NCI-H1105 treated with DMSO at 0.1 percent for 48 hours (cell line): ENCODE results near the gene CYTH2.

ENCODE experiments used
- DNase-seq: peaks from one replicate; lab custom pipeline; 2025; lab: John Stamatoyannopoulos, UW

The CYTH2 gene

GRCh38 chr19:48452289-48453190 lies 16.6 kb upstream of the CYTH2 start:
- DNase-seq = no peak

DNA sequence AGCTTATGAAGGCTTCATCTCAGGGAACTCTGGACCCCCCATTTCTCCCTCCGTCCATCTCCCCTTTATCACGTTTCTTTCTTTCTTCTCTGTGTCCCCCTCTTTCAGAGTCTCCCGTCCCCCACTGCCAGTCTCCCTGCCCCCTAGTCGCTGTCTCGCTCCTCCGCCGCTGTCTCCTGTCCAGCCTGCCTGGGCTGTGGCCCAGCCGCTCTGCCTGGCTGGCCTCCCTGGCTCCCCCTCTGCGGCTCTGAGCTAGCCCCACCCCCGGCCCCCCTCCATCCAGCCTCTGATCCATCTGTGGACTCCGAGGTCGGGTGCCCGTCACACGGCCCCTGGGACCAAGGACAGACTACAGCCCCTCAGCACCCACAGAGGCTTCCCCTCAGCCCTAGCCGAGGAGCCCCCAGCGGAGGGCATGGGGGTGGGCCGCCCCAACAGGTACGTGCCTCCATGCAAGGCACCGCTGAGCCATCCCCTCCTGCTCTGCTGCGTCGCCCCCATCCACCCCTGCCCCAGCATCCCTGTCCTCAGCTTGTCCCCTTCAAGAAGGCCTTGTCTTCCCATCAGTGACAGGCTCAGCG lies 14.9 kb upstream of the CYTH2 start:
- no peak for DNase-seq

- no peak for DNase-seq
Observed at GRCh38 chr19:48455171-48455907, 13.8 kb upstream of the CYTH2 start, which contains the start of gene KCNJ14. Gene KCNJ14 (plus strand): TSS chr19:48455574. CDS start chr19:48461725, 6,151 bp downstream.

DNA sequence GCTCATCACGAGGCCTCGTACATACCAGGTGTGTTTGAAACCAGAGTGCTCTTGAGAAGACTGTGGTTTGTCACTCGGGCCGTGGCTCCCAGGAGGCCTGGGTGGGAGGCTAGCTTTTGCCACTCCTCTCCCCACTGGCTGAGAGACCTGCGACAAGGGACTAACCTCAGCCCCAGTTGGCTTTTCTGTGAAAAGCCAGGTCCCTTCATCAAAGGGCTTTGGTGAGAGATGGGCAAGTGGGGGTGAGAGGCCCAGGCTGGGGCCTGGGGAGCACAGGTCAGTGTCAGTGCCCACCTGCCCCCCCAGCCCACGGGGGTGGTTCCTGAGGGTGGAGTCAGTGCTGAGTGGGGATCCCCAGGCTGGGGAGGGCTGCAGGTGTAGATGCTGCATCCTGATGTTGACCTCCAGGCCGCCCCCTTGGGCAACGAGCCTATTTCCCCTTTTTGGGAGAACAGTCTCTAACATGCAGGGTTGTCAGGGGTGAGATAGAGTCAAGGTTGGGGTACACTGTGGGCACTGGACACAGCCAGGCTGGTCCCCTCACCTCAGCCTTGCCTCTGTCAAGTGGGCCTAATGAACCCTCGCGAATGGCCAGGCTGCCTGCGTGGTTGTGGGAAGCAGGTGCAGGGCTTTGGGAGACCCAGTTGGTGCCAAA lies 13.1 kb upstream of the CYTH2 start:
- no peak for DNase-seq

GRCh38 chr19:48456864-48457263 lies 12.3 kb upstream of the CYTH2 start:
- no peak for DNase-seq

DNA sequence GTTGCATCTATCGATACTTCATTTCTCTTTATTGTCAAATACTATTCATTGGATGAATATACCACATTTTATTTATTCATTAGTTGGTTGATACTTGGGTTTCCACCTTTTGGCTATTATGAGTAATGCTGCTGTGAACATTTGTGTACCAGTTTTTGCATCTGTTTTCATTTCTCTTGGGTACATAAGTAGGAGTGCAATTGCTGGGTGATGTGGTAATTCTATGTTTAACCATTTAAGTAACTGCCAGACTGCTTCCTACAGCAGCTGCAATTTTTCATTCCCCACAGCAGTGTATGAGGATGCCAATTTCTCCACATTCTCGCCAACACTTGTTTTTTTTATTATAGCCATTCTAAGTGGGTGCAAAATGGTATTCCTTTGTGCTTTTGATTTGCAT lies 11.2 kb upstream of the CYTH2 start:
- no peak for DNase-seq

GRCh38 chr19:48461651-48461981 lies 7.6 kb upstream of the CYTH2 start:
- no peak for DNase-seq

DNA sequence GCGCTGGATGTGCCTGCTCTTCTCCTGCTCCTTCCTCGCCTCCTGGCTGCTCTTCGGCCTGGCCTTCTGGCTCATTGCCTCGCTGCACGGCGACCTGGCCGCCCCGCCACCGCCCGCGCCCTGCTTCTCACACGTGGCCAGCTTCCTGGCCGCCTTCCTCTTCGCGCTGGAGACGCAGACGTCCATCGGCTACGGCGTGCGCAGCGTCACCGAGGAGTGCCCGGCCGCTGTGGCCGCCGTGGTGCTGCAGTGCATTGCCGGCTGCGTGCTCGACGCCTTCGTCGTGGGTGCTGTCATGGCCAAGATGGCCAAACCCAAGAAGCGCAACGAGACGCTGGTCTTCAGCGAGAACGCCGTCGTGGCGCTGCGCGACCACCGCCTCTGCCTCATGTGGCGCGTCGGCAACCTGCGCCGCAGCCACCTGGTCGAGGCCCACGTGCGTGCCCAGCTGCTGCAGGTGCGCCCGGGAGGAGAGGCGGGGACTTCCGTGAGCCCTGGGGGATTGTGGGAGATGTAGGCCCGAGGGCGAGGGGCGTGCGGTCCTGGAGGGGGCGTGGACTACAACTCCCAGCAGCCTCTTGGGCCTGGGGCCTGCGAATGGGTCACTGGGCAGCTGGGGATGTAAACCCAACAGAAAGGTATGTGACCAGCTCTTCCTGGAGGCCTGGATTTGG lies 7.0 kb upstream of the CYTH2 start:
- no peak for DNase-seq

GRCh38 chr19:48465215-48465614 lies 4.0 kb upstream of the CYTH2 start:
- no peak for DNase-seq

DNA sequence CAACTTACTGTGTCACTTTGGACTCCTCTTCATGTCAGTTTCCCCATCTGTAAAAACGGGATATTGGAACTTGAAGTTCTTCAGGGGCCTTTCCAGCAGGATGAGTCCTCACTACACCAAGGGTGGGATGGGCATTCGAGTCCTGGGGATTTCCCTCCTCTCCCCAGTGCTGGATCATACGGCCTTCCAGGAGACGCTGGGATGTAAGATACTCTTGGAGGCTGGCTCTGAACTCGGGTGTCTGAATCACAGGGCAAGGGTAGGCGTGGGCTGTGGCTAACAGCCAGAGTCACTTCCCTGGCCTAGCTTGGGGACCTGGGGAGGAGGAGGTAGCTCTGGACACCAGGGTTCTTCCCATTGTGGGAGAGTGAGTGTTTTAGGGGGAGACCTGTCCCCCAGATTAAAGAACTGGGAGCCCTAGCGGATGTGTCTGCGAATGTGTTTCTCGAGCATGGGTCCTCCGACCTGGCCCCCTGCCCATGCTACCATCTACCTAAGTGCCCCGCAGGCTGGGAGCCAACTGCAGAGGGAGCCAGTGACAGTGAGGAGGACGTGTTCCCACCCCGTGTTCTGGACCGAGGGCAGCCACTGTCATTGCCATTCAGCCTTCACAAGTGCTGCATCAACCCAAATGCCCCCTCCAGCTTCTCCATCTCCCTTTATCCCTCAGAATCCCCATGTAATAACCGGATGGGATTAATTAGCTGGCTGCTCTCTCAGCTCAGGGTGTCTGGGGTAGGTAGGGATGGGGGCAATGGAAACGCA lies 2.4 kb upstream of the CYTH2 start:
- DNase-seq = peak; percentile 37

DNA sequence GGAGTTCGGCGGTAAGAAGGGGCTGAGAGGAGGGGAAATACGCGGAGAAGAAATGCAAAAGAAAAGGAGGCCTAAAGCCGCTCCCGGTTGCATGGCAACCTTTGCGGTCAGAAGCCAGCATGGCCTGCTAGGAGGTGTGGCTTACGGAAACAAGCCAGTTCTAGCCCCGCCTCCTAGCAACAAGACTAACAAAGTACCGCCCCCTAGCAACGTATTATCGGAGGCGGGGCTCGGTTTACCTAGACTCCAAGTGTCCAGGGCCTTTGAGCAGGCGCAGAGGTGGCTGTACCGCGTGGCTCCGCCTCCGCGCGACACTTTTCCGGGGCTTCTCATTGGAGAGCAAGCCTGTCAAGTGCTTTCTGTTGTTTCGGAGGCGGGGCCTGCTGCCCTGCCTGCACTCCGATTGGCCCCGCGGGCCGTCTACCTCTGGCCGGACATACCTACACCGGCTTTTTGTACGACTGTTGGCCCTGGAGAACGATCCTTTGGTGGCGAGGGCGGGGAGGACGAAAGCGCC lies 339 bp upstream of the CYTH2 start:
- peak; percentile 100 for DNase-seq

DNA sequence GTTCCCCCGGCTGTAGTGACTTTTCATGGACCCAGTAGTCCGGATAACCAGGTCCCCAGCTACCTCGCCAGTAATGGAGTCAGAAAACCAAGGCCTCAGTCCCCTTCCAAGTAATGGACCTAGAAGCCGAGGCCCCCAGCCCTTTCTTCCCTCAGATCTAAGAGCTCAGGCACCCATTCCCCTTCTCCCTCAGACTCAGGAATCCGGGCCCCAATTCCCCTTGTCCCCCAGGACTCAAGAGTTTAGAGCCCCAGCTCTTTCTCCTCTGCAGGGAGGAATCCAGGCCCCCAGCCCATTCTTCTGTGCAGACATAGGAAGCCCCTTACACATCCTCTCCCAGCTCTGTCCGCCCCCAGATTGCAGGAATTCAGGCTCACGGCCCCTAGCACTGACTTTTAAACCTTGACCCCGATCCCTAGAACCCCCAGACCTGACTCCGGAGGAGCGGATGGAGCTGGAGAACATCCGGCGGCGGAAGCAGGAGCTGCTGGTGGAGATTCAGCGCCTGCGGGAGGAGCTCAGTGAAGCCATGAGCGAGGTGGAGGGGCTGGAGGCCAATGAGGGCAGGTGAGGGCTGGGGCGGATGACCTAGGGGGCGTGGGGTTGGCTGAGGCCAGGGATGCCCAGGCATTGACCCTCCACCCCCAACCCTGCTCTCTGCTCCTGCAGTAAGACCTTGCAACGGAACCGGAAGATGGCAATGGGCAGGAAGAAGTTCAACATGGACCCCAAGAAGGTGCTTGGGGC lies 938 bp downstream of the CYTH2 start:
- DNase-seq = no peak

- no peak for DNase-seq
Observed at GRCh38 chr19:48470856-48471255, 1.7 kb downstream of the CYTH2 start.

DNA sequence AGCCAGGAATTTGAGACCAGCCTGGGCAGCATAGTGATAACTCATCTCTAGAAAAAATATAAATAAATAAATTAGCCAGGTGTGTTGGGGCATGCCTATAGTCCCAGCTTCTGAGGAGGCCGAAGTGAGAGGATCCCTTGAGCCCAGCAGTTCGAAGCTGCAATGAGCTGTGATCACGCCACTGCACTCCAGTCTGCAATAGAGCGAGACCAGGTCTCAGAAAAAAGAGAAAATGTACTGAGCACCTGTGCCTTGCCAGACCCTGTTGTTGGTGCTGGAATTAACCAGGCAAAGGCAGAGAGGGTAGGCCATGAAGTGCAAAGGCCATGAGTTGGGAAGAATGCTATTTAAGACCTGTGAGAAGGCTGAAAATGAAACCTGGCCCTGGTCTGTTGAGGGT lies 2.7 kb downstream of the CYTH2 start:
- DNase-seq = no peak

GRCh38 chr19:48473161-48473966 lies 4.2 kb downstream of the CYTH2 start:
- no peak for DNase-seq

DNA sequence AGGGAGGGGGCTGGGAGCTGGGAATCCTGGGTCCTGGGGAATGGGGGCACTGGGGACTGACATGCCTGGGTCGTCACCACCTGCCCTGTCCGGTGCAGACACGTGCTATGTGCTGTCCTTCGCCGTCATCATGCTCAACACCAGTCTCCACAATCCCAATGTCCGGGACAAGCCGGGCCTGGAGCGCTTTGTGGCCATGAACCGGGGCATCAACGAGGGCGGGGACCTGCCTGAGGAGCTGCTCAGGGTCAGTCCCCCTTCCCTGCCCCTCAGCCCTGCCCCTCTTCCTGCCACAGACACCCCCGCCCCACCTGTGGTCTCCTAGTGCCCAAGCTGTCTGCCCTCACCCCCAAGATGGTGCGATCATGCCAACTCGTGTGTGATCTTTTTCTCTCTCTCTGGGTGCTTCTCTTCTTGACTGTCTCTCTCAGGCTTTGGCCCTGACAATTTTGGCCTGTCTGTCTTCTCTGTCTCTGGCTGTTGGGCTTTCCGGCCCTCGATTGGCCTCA lies 5.0 kb downstream of the CYTH2 start:
- DNase-seq = no peak

DNA sequence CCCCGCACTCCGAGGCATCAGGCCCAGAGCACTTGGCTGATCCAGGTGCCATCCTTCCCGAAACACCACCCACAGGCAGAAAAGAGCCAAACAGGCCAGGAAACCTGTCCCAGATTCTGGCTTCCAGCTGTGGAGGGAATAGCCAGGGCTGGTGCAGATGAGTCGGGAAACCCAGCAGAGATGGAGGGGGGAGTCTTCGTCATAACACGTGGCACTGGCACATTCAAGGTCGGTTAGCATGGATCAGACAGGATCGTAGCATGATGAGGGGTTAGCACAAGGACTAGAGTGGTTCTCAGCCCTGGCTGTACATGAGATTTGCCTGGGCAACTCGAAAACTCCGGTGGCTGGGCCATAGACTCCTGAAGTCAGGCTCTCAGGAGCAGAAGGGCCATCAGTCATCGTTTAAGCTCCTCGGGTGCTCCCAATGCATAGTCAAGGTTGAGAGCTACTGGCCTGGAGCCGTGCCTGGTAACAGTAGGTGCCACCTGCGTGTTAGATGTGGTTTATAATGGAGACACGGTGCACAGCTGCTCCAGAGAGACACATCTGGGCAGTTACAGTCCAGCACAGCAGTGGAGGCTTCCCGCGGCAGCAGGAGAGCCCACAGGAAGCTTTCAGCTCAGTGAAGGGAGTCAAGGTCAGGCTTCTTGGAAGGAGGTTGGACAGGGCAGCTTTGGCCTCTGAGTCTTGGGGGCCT lies 6.3 kb downstream of the CYTH2 start:
- DNase-seq = no peak

- DNase-seq = no peak
Observed at GRCh38 chr19:48476176-48476575, 7.0 kb downstream of the CYTH2 start.
